Activated CD8-positive, alpha-beta memory T cell treated with anti-CD3 and anti-CD28 coated beads for 1 hour (primary cell): ENCODE results near the gene APBB2.

Source experiments
- DNase-seq, 2 donors: peaks; one replicate each; pipeline ENCODE4 v3.0.0-alpha.2; 2020; ENCODE audit warnings: low read depth in 1 of 2; ENCODE audit errors: extremely low read depth in 1 of 2

The APBB2 gene

GRCh38 chr4:41216294-41217019 is 2.1 kb upstream of the APBB2 start:
- DNase-seq, result no peak

GRCh38 chr4:41215969-41216293 is 1.6 kb upstream of the APBB2 start:
- no peak for DNase-seq

DNA sequence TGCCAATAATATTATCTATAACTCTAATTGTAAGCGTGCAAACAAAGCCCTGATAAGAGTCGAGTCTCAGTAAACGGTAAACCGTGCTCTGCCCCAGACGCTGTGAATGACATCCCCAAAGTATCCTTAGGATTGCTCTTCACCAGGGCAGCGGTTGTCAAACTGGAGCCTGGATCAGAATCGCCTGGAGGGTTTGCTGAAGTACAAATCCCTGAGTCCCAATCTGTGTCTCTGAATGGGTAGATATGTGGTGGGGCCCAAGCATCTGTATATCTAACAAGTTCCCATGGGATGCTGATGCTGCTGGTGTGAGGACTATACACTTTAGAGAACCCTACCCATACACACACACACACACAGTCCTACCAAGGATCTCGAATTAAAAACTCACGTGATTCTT is 813 bp upstream of the APBB2 start:
- no peak for DNase-seq

- no peak for DNase-seq
These were observed 444 bp upstream of the APBB2 start for GRCh38 chr4:41214825-41215146.

GRCh38 chr4:41213625-41214135 is 662 bp downstream of the APBB2 start:
- no peak for DNase-seq

- no peak for DNase-seq
These were observed 1.6 kb downstream of the APBB2 start for GRCh38 chr4:41212616-41213203.

DNA sequence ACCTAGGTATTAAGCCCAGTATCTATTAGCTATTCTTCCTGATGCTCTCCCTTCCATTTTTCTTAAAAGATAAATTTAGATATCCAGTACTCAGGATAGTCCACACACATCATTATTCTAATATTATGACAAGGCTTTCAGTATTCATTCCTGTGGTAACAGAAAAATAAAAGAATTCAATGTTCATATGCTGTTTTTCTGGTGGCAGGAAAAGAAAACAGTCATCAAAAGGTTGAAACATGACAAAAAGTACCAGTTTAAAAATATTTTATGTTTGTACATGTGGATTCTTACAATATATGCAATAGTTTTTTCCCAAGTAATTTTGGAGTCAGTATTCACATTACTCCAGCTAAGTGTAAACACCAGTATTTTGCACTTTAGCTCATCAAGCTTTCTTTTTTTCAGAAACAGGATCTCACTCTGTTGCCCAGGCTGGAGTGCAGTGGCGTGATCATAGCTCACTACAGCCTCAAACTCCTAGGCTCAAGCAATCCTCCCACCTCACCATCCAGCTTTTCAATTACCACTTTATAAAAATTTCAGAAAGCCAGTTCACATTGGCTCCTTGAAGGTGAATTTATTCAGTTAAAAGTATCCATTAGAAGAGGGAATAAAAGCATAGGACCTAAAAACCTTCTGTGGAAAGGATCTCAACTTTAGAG is 2.3 kb downstream of the APBB2 start:
- no peak for DNase-seq

DNA sequence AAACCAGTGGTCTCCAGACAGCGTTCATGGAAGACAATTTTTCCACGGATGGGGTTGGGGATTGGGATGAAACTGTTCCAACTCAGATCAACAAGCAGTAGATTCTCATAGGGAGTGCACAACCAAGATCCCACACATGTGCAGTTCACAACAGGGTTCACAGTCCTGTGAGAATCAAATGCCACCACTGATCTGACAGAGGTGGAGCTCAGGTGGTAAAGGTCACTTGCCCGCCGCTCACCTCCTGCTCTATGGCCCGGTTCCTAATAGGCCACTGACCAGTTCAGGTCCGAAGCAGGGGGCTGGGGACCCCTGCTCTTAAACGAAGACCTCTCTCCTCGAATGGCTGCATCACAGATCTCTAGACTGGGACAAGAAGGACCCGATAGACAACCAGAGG is 4.4 kb downstream of the APBB2 start:
- no peak for DNase-seq

DNA sequence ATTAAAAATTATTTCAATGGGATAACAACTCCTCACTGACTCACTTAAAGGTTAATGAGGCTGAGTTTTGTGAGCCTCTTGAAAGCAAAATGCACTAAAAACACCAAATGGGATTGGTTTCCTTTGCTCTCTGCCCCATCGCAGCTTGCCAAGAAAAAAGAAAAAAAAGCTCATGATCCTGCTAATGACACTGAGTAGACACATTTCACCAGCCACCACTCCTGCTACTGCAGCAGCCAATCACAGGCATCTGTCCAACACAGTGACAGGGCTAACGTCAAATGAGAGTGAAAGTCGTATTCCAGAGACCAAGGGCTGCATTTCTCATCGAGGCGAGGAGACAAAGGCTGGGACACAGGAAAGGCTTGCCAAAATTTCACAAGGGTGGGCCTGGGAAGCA is 5.2 kb downstream of the APBB2 start:
- DNase-seq, result no peak

DNA sequence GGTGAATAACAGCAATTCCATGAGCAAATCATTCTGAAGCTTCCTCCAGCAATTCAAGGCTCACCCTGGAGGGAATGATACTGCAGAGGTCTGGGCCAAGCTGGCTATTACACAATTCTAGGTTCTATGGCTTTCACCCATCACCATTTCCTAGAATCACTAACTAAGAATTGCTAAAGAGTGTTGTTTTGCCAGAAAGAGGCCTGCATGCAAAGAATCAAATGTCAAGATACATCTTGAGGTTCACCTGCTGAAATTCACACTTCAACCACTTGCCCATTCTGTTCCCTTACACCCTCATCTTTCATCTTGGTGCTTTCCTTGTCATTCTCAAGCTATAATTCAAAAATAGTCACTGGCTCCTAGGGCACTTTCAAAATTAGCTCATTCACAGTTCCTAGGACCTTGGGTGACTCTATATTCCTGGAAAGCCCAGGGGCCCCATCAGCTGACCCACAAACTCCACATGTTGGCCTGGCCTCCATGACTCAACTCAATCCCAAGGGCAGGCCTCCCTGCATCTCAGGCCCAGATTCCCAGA is 7.0 kb downstream of the APBB2 start:
- no peak for DNase-seq

DNA sequence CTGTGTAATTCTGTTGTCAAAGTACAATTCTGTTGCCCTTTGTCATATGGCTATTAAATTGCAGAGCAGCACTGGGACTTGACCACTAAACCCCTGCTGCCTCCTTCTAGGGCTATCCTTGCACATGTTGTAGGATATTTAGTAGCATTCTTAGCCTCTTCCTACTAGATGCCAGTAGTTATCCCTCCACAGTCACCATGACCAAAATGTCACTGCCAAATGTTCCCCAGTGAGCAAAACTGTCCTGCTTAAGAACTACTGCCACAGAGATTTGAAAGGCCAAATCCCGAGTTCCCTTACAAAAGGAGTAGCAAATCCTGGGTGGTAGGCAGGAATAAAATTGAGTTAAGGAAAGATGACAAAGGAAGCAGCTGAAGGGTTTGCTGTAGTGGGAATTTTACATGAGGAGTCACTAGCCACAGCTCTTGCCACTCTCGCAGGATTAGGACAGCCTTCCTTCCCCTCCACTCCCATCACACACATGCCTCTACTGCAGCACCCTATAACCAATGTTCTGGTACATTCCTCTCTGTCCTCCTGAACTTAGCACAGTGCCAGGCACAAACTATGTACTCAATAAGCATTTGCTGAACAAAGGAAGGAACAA is 8.4 kb downstream of the APBB2 start:
- no peak for DNase-seq

- no peak for DNase-seq
These were observed 9.2 kb downstream of the APBB2 start for GRCh38 chr4:41205130-41205529.

GRCh38 chr4:41204400-41204978 is 9.9 kb downstream of the APBB2 start:
- no peak for DNase-seq

- no peak for DNase-seq
These were observed 10.5 kb downstream of the APBB2 start for GRCh38 chr4:41203841-41204240.

DNA sequence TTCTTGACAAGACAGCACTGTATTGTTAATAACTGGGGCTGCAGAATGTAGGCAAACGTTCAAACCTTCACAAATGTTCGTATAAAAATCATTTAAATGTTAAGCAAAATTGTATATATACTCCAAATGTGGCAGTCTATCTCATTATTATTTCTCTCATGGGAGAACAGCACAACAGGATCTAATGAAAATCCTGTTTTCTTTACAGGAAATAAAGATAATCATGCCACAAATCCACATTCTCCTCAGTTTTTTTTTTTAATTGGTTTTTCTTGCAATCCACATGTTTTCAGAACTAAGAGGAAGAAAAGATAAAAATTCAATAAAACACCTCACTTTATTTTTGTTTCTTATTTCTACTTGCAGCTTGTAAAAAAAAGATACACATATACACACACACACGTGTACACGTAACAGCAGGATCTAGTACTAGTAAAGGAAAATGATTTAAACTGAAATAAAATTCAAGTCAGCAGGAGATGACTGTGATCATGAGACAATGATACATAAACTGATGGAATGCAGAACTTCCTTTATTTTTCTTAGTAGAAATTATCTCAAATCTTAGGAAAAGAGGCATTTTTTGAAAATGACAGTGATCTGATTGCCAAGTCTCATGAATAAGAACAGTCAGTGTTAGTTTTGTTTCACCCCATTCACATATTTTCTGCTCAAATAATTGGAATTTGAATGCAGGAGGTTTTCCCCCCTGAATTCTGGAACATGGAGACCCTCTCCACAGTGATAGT is 11.3 kb downstream of the APBB2 start:
- no peak for DNase-seq

- no peak for DNase-seq
These were observed 12.0 kb downstream of the APBB2 start for GRCh38 chr4:41202356-41202755.

DNA sequence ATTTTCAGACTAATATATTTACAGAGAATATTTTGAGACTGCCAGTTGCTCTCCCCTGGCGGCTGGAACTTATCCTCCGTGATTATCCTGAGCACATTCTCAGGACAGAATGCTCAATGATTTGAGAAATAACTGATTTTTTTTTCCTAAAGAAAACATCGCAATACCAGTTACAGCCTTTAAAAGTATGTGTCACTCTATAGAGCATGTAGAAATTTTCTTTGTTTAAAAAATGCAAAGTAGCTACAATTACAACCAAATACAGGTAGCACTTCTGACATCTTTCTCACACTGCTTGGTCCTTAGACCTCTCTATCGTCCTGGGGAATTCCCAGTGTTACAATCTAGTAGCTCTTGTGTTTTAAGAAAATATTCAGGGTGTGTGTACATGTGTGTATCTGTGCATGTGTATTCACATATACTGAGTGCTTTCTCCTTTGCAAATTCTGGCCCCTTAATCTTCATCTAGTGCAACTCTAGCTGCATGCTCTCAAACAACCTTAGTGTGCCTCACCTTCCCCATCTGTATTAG is 13.8 kb downstream of the APBB2 start:
- no peak for DNase-seq

DNA sequence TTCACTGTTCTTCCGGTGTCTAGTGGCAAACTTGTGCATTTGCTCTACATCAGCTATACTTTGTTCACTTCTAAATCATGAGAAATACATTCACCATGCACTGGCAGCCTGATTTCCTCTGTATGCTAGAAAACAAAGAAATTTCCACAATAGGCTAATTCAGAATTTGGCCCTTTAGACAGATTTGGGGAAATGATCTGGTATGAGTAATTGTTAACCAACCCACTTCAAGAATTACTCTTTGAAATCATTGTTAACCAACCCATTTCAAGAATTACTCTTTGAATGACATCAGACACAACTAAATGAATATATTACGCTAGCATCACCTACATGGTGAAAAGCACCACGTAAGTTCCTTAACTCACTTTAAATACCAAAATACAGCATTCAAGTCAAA is 14.6 kb downstream of the APBB2 start:
- DNase-seq, result no peak

DNA sequence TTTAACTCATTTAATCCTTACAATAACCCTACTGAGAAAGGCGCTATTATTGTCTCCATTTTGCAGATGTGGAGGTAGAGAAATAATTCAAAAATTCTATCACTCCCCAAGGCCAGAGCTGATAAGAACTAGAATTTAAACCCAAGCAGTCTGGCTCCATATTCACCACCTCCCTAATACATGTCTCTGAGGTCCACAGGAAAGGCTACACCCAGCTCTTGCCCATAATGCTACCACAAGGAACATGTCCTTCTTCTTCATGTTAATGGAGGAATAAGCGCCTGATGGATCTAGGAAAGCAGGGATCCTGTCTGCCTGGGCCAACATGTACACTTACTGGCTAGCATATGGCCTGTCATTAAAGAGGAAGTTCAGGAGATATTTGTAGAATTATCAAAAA is 16.3 kb downstream of the APBB2 start:
- no peak for DNase-seq

DNA sequence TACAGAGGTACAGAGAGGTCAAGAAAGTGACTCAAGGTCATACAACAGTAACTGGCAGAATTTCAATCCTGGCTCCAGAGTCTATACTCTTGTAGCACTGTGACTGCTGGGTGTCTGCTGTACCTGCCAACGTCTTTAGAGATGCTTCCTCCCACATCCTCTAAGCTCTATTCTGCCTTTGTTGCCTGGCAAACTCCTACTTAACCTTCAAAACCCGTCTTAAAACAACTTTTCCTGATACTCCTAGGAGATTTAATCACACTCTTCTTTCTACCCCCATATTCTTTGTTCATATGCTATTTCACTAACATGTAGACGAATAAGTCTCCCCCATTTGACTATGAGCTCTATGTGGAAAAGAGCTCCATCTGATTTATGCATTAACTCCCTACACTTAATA is 16.8 kb downstream of the APBB2 start:
- DNase-seq, result no peak
